ENCODE measurements around the gene CHCHD1.
A peak's percentile ranks its signal among the peaks of the same experiment; 100 is the strongest.

The CHCHD1 gene

GRCh38 chr10:73759512-73760115, 22.2 kb upstream of the CHCHD1 start:
- Histone ChIP-seq H3K9ac (ENCODE audit: insufficient read length) (no peak overlapping the region), H3K36me3 (ENCODE audit: insufficient read depth, low read length) (peaks cover 7% of the 10 kb centered on the region; the same call in 1 of the 2 replicates), H3K27ac (no peak overlapping the region), H3K9me3 (ENCODE audit: low read depth, low read length) (no peaks in the 10 kb centered on the region), H3K4me3 (no peak overlapping the region)
- no peak for DNase-seq (ENCODE audit: low read depth, low spot score)
- TF ChIP-seq EZH2 (IDR thresholded peaks at IDR 0.05): no peak
- no peak for TF ChIP-seq FOXP2 (optimal IDR thresholded peaks at IDR 0.05; ENCODE audit: control extremely low read depth, extremely low read length, insufficient read depth)
- no peak for TF ChIP-seq POLR2AphosphoS5 (IDR thresholded peaks at IDR 0.05; ENCODE audit: borderline replicate concordance, low read depth, low read length)

- Histone ChIP-seq H3K36me3 (ENCODE audit: insufficient read depth, low read length) (peaks cover 15% of the 10 kb centered on the region; the same call in 1 of the 2 replicates), H3K27ac (no peak overlapping the region), H3K9me3 (ENCODE audit: low read depth, low read length) (no peaks in the 10 kb centered on the region), H3K9ac (ENCODE audit: insufficient read length) (no peak overlapping the region), H3K4me3 (no peak overlapping the region)
- DNase-seq (ENCODE audit: low read depth, low spot score): no peak
- no peak for TF ChIP-seq FOXP2 (optimal IDR thresholded peaks at IDR 0.05; ENCODE audit: control extremely low read depth, extremely low read length, insufficient read depth)
- no peak for TF ChIP-seq POLR2AphosphoS5 (IDR thresholded peaks at IDR 0.05; ENCODE audit: borderline replicate concordance, low read depth, low read length)
- no peak for TF ChIP-seq EZH2 (IDR thresholded peaks at IDR 0.05)
Observed at GRCh38 chr10:73761781-73762180, 20.1 kb upstream of the CHCHD1 start.

- no peak for DNase-seq (ENCODE audit: low read depth, low spot score)
- Histone ChIP-seq H3K9me3 (ENCODE audit: low read depth, low read length) (no peaks in the 10 kb centered on the region), H3K27ac (no peak overlapping the region), H3K9ac (ENCODE audit: insufficient read length) (no peak overlapping the region), H3K36me3 (ENCODE audit: insufficient read depth, low read length) (peaks cover 15% of the 10 kb centered on the region; the same call in 1 of the 2 replicates), H3K4me3 (no peak overlapping the region)
- no peak for TF ChIP-seq EZH2 (IDR thresholded peaks at IDR 0.05)
- TF ChIP-seq FOXP2 (optimal IDR thresholded peaks at IDR 0.05; ENCODE audit: control extremely low read depth, extremely low read length, insufficient read depth): no peak
- TF ChIP-seq POLR2AphosphoS5 (IDR thresholded peaks at IDR 0.05; ENCODE audit: borderline replicate concordance, low read depth, low read length): no peak
Observed at GRCh38 chr10:73762915-73763314, 18.9 kb upstream of the CHCHD1 start.

GRCh38 chr10:73763343-73763742, 18.5 kb upstream of the CHCHD1 start:
- H3K27ac ChIP-seq: no peak overlapping the region
- TF ChIP-seq POLR2AphosphoS5 (IDR thresholded peaks at IDR 0.05; ENCODE audit: borderline replicate concordance, low read depth, low read length): no peak
- no peak for TF ChIP-seq EZH2 (IDR thresholded peaks at IDR 0.05)
- TF ChIP-seq FOXP2 (optimal IDR thresholded peaks at IDR 0.05; ENCODE audit: control extremely low read depth, extremely low read length, insufficient read depth): no peak
- H3K9me3 ChIP-seq (ENCODE audit: low read depth, low read length): no peaks in the 10 kb centered on the region
- peaks cover 15% of the 10 kb centered on the region; the same call in 1 of the 2 replicates for H3K36me3 ChIP-seq (ENCODE audit: insufficient read depth, low read length)
- no peak overlapping the region for H3K4me3 ChIP-seq
- no peak for DNase-seq (ENCODE audit: low read depth, low spot score)
- H3K9ac ChIP-seq (ENCODE audit: insufficient read length): no peak overlapping the region

GRCh38 chr10:73765066-73765465, 16.8 kb upstream of the CHCHD1 start:
- Histone ChIP-seq H3K4me3 (no peak overlapping the region), H3K27ac (no peak overlapping the region), H3K36me3 (ENCODE audit: insufficient read depth, low read length) (peaks cover 15% of the 10 kb centered on the region; the same call in 1 of the 2 replicates), H3K9ac (ENCODE audit: insufficient read length) (no peak overlapping the region), H3K9me3 (ENCODE audit: low read depth, low read length) (no peaks in the 10 kb centered on the region)
- no peak for TF ChIP-seq POLR2AphosphoS5 (IDR thresholded peaks at IDR 0.05; ENCODE audit: borderline replicate concordance, low read depth, low read length)
- TF ChIP-seq FOXP2 (optimal IDR thresholded peaks at IDR 0.05; ENCODE audit: control extremely low read depth, extremely low read length, insufficient read depth): no peak
- no peak for TF ChIP-seq EZH2 (IDR thresholded peaks at IDR 0.05)
- DNase-seq (ENCODE audit: low read depth, low spot score): no peak

GRCh38 chr10:73768881-73769280, 13.0 kb upstream of the CHCHD1 start:
- H3K27ac ChIP-seq: no peak overlapping the region
- DNase-seq (ENCODE audit: low read depth, low spot score): no peak
- peaks cover 9% of the 10 kb centered on the region; the same call in 1 of the 2 replicates for H3K36me3 ChIP-seq (ENCODE audit: insufficient read depth, low read length)
- no peaks in the 10 kb centered on the region for H3K9me3 ChIP-seq (ENCODE audit: low read depth, low read length)
- H3K9ac ChIP-seq (ENCODE audit: insufficient read length): no peak overlapping the region
- H3K4me3 ChIP-seq: no peak overlapping the region
- TF ChIP-seq EZH2 (IDR thresholded peaks at IDR 0.05) (no peak), FOXP2 (optimal IDR thresholded peaks at IDR 0.05; ENCODE audit: control extremely low read depth, extremely low read length, insufficient read depth) (no peak), POLR2AphosphoS5 (IDR thresholded peaks at IDR 0.05; ENCODE audit: borderline replicate concordance, low read depth, low read length) (no peak)

- no peak overlapping the region for H3K9ac ChIP-seq (ENCODE audit: insufficient read length)
- H3K27ac ChIP-seq: no peak overlapping the region
- H3K4me3 ChIP-seq: no peak overlapping the region
- peaks cover 9% of the 10 kb centered on the region; the same call in 1 of the 2 replicates for H3K36me3 ChIP-seq (ENCODE audit: insufficient read depth, low read length)
- no peak for DNase-seq (ENCODE audit: low read depth, low spot score)
- no peaks in the 10 kb centered on the region for H3K9me3 ChIP-seq (ENCODE audit: low read depth, low read length)
- no peak for TF ChIP-seq FOXP2 (optimal IDR thresholded peaks at IDR 0.05; ENCODE audit: control extremely low read depth, extremely low read length, insufficient read depth)
- TF ChIP-seq EZH2 (IDR thresholded peaks at IDR 0.05): no peak
- TF ChIP-seq POLR2AphosphoS5 (IDR thresholded peaks at IDR 0.05; ENCODE audit: borderline replicate concordance, low read depth, low read length): no peak
Observed at GRCh38 chr10:73769396-73769795, 12.5 kb upstream of the CHCHD1 start.

GRCh38 chr10:73771722-73772280, 10.0 kb upstream of the CHCHD1 start:
- DNase-seq (ENCODE audit: low read depth, low spot score): no peak
- Histone ChIP-seq H3K9me3 (ENCODE audit: low read depth, low read length) (no peaks in the 10 kb centered on the region), H3K27ac (0 out of 2 replicates have a peak overlapping the region, but pooled peaks have one; percentile 31), H3K4me3 (peak overlapping the region; percentile 82), H3K9ac (ENCODE audit: insufficient read length) (peak overlapping the region; percentile 65), H3K36me3 (ENCODE audit: insufficient read depth, low read length) (no peaks in the 10 kb centered on the region; the same call in 1 of the 2 replicates)
- TF ChIP-seq EZH2 (IDR thresholded peaks at IDR 0.05): no peak
- no peak for TF ChIP-seq FOXP2 (optimal IDR thresholded peaks at IDR 0.05; ENCODE audit: control extremely low read depth, extremely low read length, insufficient read depth)
- TF ChIP-seq POLR2AphosphoS5 (IDR thresholded peaks at IDR 0.05; ENCODE audit: borderline replicate concordance, low read depth, low read length): no peak
